Pancreas (tissue), 10 donors: ENCODE results near the gene TYR. TPM values are rescaled to one million over a fixed set of nuclear protein-coding genes. Genes with fewer than 3 reads are reported as not detected.
"Not testable (repeated sequence)": the region's sequence is repeated elsewhere in the genome, so short reads cannot be mapped to it uniquely, and the experiment has no call there.

Source experiments
- ATAC-seq, 4 donors: fragments of 200-7000 bp; cut with Tn5 transposase; one replicate each; pipeline versions ENCODE4 v1.8.0 to v1.9.1; 2020; ENCODE audit warnings: mild to moderate bottlenecking in 4 of 4, moderate library complexity in 4 of 4
- DNase-seq, 6 donors: peaks; one replicate each; pipeline ENCODE4 v3.0.0-alpha.2; 2020
- FAIRE-seq: peaks from 2 replicates; lab custom pipeline; 2012; peaks lifted over from hg19 to GRCh38; lab: Jason Lieb, UNC
- H3K27ac ChIP-seq, 4 donors: fragments of 200-600 bp; sonication (generic); 1 replicate in 3 of 4; 2 replicates in 1 of 4; pipeline versions ENCODE4 v1.5.0 to v1.8.0; 2020
- H3K27me3 ChIP-seq, 4 donors: fragments of 200-600 bp; one replicate each; pipeline ENCODE4 v1.8.0; 2021
- H3K36me3 ChIP-seq, 3 donors: fragments of 200-600 bp; sonication (generic) in 1 of 3; one replicate each; pipeline versions ENCODE4 v1.5.0 to v1.8.0; 2020 to 2021
- H3K4me1 ChIP-seq, 3 donors: fragments of 200-600 bp; one replicate each; pipeline ENCODE4 v1.8.0; 2021
- H3K4me3 ChIP-seq, 4 donors: fragments of 200-600 bp; sonication (generic) in 2 of 4; one replicate each; pipeline versions ENCODE4 v1.5.0 to v1.8.0; 2020 to 2021
- H3K9me3 ChIP-seq, 4 donors: fragments of 200-600 bp; one replicate each; pipeline ENCODE4 v1.8.0; 2021
- CTCF ChIP-seq, 4 donors: fragments of 200-600 bp; sonication (generic) in 3 of 4; IDR thresholded peaks; one replicate each; pipeline versions ENCODE4 v1.5.0 to v1.8.0; 2021; ENCODE audit warnings: antibody characterized with exemption in 4 of 4
- WGBS, 2 donors: extraction: QIAGEN DNeasy Blood & Tissue Kit; methylation state at CpG; one replicate each; pipeline ENCODE4 v1.1.7; 2013; 5-methylcytosine and 5-hydroxymethylcytosine counted together
- intact Hi-C, 3 donors: fragments of 100-400 bp; cut with DNase I; formaldehyde crosslinking; loops; one replicate each; pipeline versions ENCODE4 v1.11.1 to v1.14.2; 2022
- polyA plus RNA-seq, 2 donors: library from polyadenylated mRNA; stranded (reverse); fragments of 200-250 nt; gene quantifications; one replicate each; pipeline ENCODE4 v1.2.3, GENCODE V29; 2013
- total RNA-seq, 6 donors: library from RNA; stranded (reverse); fragmentation: NEBNext Ultra II Directional in 4 of 6; extraction: Animal tissue kit (Norgen Biotek cat#: 25700) in 4 of 6; gene quantifications; one replicate each; pipeline versions ENCODE4 v1.2.1 to v1.2.4, GENCODE V29; 2021 to 2023
- donor health status: healthy with polysubstance abuse.
- donor health status: DM: no; HTN: no; CAD: no; lungs with moderate emphysema.
- donor health status: DM: no; HTN: no; CAD: no.
- donor health status: control.
- donor health status: control.
- donor health status: Bipolar disorder and iron deficiency.
- donor health status: DM: yes; HTN: yes; CAD: no.
- donor health status: DM: no; HTN: no; CAD: no.
- donor health status: DM: no; HTN: no; CAD: no.
- donor health status: DM: yes; HTN: yes; CAD: no.

Gene TYR
- total and polyA plus RNA-seq, 8 donors: not detected

DNA sequence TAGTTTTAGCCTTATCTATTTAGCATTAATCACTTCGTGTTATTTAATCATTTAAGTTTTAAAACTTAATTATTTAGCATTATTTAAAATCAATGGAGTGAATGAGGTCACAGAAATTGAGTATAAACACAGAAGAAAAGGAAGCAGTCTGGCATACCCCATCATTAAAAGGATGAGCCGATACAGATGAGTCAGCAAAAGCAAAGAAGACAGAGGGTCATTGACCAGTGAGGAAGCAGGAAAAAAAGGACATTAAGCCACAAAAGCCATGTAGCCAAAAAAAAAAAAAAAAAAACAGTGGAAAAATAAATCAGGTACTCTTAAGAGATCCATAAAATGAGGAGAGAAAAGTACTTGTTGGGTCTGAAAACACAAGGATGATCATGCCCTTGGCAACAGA lies 71.5 kb downstream of the TYR start:
- intact Hi-C loops: no loop called here
- H3K27ac ChIP-seq: no peak overlapping the region
- H3K27me3 ChIP-seq: no peaks in the 10 kb centered on the region
- 56 to 57% methylated on average over 2 of the region's 2 CpGs for WGBS, 2 donors
- TF ChIP-seq CTCF (IDR thresholded peaks at IDR 0.05): no peak
- H3K4me1 ChIP-seq: no peaks in the 10 kb centered on the region
- no peak for ATAC-seq
- H3K9me3 ChIP-seq: no peaks in the 10 kb centered on the region
- no peak for FAIRE-seq
- no peaks in the 10 kb centered on the region for H3K36me3 ChIP-seq
- DNase-seq: no peak
- H3K4me3 ChIP-seq: no peak overlapping the region

GRCh38 chr11:89261483-89261882 lies 83.8 kb downstream of the TYR start:
- intact Hi-C loops, H3K4me3 ChIP-seq, H3K36me3 ChIP-seq, H3K4me1 ChIP-seq, ATAC-seq, H3K27ac ChIP-seq, FAIRE-seq, DNase-seq, H3K27me3 ChIP-seq, H3K9me3 ChIP-seq: not testable (repeated sequence)
- 95 to 100% methylated on average over 1 of the region's 1 CpG for WGBS, 2 donors

DNA sequence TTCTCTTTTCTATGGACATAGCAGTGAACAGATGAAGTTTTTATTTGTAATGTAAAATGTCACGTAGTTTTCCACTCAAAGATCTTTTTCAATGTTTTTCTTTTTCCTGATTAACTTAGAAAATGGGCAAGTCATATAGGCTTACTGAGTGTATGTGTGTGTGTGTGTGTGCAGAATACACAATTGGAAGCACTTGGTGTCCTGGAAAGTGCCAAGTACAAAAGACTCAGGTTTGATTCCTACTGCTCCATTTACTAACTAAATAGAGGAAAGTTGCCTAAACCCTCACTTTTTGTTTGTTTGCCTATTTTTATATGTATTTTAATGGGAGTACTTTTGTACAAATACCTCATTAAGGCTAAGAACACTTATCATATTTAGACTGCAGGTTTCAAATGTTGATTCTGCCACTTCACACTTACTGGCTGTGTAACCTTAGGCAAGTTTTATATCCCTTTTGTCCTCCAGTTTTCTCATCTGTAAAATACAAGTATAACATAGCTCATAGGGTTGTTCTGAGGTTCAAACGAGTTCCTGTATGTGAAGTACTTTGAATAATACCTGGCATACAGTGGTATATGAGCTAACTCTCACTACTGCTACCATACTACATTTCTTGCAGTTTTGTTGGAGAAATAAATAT lies 90.1 kb downstream of the TYR start:
- H3K4me3 ChIP-seq: no peak overlapping the region
- FAIRE-seq (no peak), ATAC-seq (no peak), DNase-seq (no peak)
- no peak overlapping the region for H3K27ac ChIP-seq
- no peak for TF ChIP-seq CTCF (IDR thresholded peaks at IDR 0.05)
- H3K27me3 ChIP-seq: no peaks in the 10 kb centered on the region
- WGBS, 2 donors: 34 to 48% methylated on average over 2 of the region's 2 CpGs
- H3K4me1 ChIP-seq: no peaks in the 10 kb centered on the region
- no peaks in the 10 kb centered on the region for H3K36me3 ChIP-seq
- intact Hi-C loops: no loop called here
- no peaks in the 10 kb centered on the region for H3K9me3 ChIP-seq

GRCh38 chr11:89272540-89273088 lies 94.9 kb downstream of the TYR start:
- H3K36me3 ChIP-seq, DNase-seq, H3K4me1 ChIP-seq, H3K27me3 ChIP-seq, intact Hi-C loops, ATAC-seq, H3K9me3 ChIP-seq, H3K4me3 ChIP-seq, H3K27ac ChIP-seq: not testable (repeated sequence)
- peak; percentile 88 for FAIRE-seq
- 87 to 93% methylated on average over 1 of the region's 1 CpG for WGBS, 2 donors

DNA sequence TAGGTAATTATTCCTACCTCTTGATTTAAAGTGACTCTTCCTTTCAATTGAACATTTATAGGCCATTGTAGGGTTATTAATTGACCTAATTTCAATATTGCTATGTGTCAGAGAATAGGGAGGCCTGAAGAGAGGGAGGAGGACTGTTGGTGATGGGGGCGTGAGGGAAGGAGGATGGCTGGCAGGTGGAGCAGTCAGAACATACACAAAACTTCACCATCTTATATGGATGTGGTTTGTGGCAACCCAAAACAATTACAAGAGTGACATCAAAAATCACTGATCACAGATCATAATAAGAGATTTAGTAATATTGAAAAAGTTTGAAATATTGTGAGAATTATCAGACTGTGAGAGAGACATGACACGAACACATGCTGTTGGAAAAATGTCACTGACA lies 95.5 kb downstream of the TYR start:
- DNase-seq, H3K27me3 ChIP-seq, H3K4me1 ChIP-seq, ATAC-seq, FAIRE-seq, H3K4me3 ChIP-seq, H3K9me3 ChIP-seq, intact Hi-C loops, H3K27ac ChIP-seq, H3K36me3 ChIP-seq: not testable (repeated sequence)
- WGBS, 2 donors: 83 to 84% methylated on average over 2 of the region's 2 CpGs

DNA sequence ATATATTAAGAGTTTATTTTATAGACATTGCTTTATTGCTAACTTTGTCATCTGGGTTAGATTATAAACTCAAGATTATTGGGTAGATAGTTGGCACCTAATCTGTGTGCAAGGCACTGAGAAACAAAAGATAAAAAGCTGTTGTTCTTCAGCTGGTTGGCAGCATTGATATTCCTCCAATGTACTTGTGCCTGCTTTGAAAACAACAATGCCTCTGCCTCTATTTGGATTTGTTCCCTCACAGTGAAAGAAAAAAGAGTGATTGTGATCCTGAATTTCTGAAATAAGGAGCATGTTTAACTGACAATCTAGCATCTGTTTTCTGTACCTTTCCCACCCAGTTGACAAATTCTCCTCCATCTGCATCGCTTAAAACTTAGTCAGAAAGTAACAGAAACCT lies 98.3 kb downstream of the TYR start:
- 74 to 80% methylated on average over 1 of the region's 1 CpG for WGBS, 2 donors
- no peak for TF ChIP-seq CTCF (IDR thresholded peaks at IDR 0.05)
- no peak for FAIRE-seq
- no peak overlapping the region for H3K4me3 ChIP-seq
- no peaks in the 10 kb centered on the region for H3K36me3 ChIP-seq
- no peak overlapping the region for H3K27ac ChIP-seq
- no peaks in the 10 kb centered on the region for H3K27me3 ChIP-seq
- H3K9me3 ChIP-seq: no peaks in the 10 kb centered on the region
- ATAC-seq: no peak
- intact Hi-C loops: no loop called here
- no peak for DNase-seq
- no peaks in the 10 kb centered on the region for H3K4me1 ChIP-seq
